Hepatocyte (in vitro differentiated cells): ENCODE data around the gene SIX1.

Source experiments
- EZH2phosphoT487 ChIP-seq: fragments of 200-600 bp; sonication (generic); IDR thresholded peaks from one replicate; pipeline ENCODE4 v1.6.1; 2018; ENCODE audit warnings: antibody characterized with exemption, mild to moderate bottlenecking, low read depth, moderate library complexity; ENCODE audit not compliant: unreplicated experiment, severe bottlenecking
- TF ChIP-seq, protein P1 (sequence below): fragments of 200-600 bp; sonication (generic); IDR thresholded peaks from 2 replicates; pipeline ENCODE4 v1.5.1; 2016; ENCODE audit warnings: antibody characterized with exemption, mild to moderate bottlenecking; ENCODE audit not compliant: poor library complexity

DNA sequence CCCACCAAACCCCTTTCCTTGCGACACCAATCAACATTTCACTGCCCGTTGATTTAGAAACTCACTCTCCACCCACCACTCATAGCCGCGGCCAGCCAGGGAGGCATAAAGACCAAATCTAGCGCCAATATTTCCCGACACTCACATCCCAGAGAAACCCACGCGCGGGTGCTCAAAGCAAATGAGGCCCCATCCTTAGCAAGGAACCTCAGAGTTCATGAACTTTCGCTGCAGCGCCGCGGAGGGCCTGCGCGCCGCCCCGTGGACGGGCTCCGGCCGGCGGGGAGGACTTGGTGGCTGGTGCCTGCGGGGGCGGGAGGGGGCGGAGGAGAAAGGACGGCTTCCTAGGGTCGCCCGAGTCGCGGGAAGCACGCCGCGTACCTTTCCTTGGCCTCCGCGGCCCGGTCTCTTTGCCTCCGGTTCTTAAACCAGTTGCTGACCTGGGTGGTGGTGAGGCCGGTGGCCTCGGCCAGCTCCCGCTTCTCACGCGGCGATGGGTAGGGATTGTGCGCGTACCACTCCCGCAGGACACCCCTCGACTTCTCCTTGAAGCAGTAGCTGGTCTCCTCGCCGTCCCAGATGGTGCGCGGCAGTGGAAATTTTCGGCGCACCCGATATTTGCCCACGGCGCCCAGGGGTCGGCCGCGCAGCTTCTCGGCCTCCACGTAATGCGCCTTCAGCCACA lies 886 bp downstream of the SIX1 start:
- TF ChIP-seq, protein P1, sequence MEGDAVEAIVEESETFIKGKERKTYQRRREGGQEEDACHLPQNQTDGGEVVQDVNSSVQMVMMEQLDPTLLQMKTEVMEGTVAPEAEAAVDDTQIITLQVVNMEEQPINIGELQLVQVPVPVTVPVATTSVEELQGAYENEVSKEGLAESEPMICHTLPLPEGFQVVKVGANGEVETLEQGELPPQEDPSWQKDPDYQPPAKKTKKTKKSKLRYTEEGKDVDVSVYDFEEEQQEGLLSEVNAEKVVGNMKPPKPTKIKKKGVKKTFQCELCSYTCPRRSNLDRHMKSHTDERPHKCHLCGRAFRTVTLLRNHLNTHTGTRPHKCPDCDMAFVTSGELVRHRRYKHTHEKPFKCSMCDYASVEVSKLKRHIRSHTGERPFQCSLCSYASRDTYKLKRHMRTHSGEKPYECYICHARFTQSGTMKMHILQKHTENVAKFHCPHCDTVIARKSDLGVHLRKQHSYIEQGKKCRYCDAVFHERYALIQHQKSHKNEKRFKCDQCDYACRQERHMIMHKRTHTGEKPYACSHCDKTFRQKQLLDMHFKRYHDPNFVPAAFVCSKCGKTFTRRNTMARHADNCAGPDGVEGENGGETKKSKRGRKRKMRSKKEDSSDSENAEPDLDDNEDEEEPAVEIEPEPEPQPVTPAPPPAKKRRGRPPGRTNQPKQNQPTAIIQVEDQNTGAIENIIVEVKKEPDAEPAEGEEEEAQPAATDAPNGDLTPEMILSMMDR, result peak; percentile 6
- no peak for TF ChIP-seq EZH2phosphoT487
